SK-MEL-5 (cell line): ENCODE results near the gene SCN1A. TPM values are rescaled to one million over a fixed set of nuclear protein-coding genes. Genes with fewer than 3 reads are reported as not detected.

Experiments
- DNase-seq: peaks from one replicate; pipeline ENCODE4 v3.0.0-alpha.2; 2016; ENCODE audit warnings: low read depth, low spot score
- in situ Hi-C: cut with HindIII; loops from 2 replicates; pipeline ENCODE4 v1.10.0; 2016; ENCODE audit warnings: low sequenced_read_pairs, high pct_unique_total_duplicates, low pct_unique_long_range_greater_than_20kb
- polyA plus RNA-seq, 2 experiments: library from polyadenylated mRNA; depleted of rRNA; stranded (reverse); fragments of >200 nt; gene quantifications; 2 replicates each; pipeline ENCODE4 v1.2.3, GENCODE V29; 2015
- total RNA-seq: library from RNA; depleted of rRNA; stranded (reverse); fragments of >200 nt; shearing (Covaris generic); gene quantifications from 2 replicates; pipeline ENCODE4 v1.2.3, GENCODE V29; 2014; rRNA removed

SCN1A gene
- 0.48 and 0.77 TPM in 2 replicates for total RNA-seq
- polyA plus RNA-seq (2015; cell fraction: cytosol; rRNA removed), result 0.31 and 0.43 TPM in 2 replicates
- 7.2 and 13.3 TPM in 2 replicates for polyA plus RNA-seq (2015; cell fraction: nucleus; rRNA removed)

- DNase-seq, result peak; percentile 62
- in situ Hi-C loops, result no loop called here
Observed at GRCh38 chr2:166127217-166128155, at the start of gene SCN1A. SCN1A (minus strand) TSS chr2:166128020; CDS start chr2:166073621, 54,399 bp downstream.

- peak; percentile 89 for DNase-seq
- in situ Hi-C loops, result no loop called here
Observed at GRCh38 chr2:166173263-166173662, 45.4 kb upstream of the SCN1A start.

- in situ Hi-C loops, result no loop called here
- no peak for DNase-seq
Observed at GRCh38 chr2:166171216-166171615, 43.4 kb upstream of the SCN1A start.

- in situ Hi-C loops, result no loop called here
- DNase-seq, result peak; percentile 36
Observed at GRCh38 chr2:166170356-166170755, 42.5 kb upstream of the SCN1A start.

GRCh38 chr2:166167449-166167848 is 39.6 kb upstream of the SCN1A start:
- no peak for DNase-seq
- in situ Hi-C loops, result no loop called here

GRCh38 chr2:166163775-166164174 is 36.0 kb upstream of the SCN1A start:
- in situ Hi-C loops, result no loop called here
- no peak for DNase-seq

GRCh38 chr2:166158546-166158945 is 30.7 kb upstream of the SCN1A start:
- in situ Hi-C loops, result no loop called here
- DNase-seq, result no peak

GRCh38 chr2:166157578-166157977 is 29.8 kb upstream of the SCN1A start:
- in situ Hi-C loops, result no loop called here
- no peak for DNase-seq

GRCh38 chr2:166156985-166157490 is 29.2 kb upstream of the SCN1A start:
- DNase-seq, result no peak
- in situ Hi-C loops, result no loop called here

GRCh38 chr2:166155589-166155988 is 27.8 kb upstream of the SCN1A start:
- no peak for DNase-seq
- in situ Hi-C loops, result no loop called here

GRCh38 chr2:166154685-166155338 is 27.0 kb upstream of the SCN1A start:
- DNase-seq, result no peak
- in situ Hi-C loops, result no loop called here

- DNase-seq, result no peak
- in situ Hi-C loops, result no loop called here
Observed at GRCh38 chr2:166152064-166152463, 24.2 kb upstream of the SCN1A start.

GRCh38 chr2:166148500-166149400 is 20.9 kb upstream of the SCN1A start:
- no peak for DNase-seq
- in situ Hi-C loops, result no loop called here

- no peak for DNase-seq
- in situ Hi-C loops, result no loop called here
Observed at GRCh38 chr2:166147883-166148282, 20.1 kb upstream of the SCN1A start.

GRCh38 chr2:166144071-166144470 is 16.3 kb upstream of the SCN1A start:
- in situ Hi-C loops, result no loop called here
- DNase-seq, result no peak

- in situ Hi-C loops, result no loop called here
- DNase-seq, result no peak
Observed at GRCh38 chr2:166140932-166141331, 13.1 kb upstream of the SCN1A start.

- no peak for DNase-seq
- in situ Hi-C loops, result no loop called here
Observed at GRCh38 chr2:166140475-166140874, 12.7 kb upstream of the SCN1A start.
